Calu3 (cell line): ENCODE results near the gene LRCH2. TPM values are rescaled to one million over a fixed set of nuclear protein-coding genes. Genes with fewer than 3 reads are reported as not detected.

Experiments
- BruUV-seq: library from RNA; stranded (reverse); fragments of 400-500 nt; replicated peaks from 2 replicates; lab custom pipeline; 2021; lab: Mats Ljungman, UMichigan
- CTCF ChIA-PET: fragments of 300-600 bp; sonication (Branson Sonifier 250); formaldehyde crosslinking; loops from one replicate; lab custom pipeline; 2022; ENCODE audit warnings: antibody characterized with exemption; lab: Charles Lee
- DNase-seq: peaks from one replicate; pipeline ENCODE4 v3.0.0; 2022
- H3K27ac Mint-ChIP-seq: one replicate; pipeline ENCODE4 v1.8.0; 2022; ENCODE audit warnings: mixed read lengths; ENCODE audit not compliant: unreplicated experiment
- H3K27me3 Mint-ChIP-seq: one replicate; pipeline ENCODE4 v1.8.0; 2022; ENCODE audit warnings: mixed read lengths; ENCODE audit not compliant: unreplicated experiment
- H3K36me3 Mint-ChIP-seq: one replicate; pipeline ENCODE4 v1.8.0; 2022; ENCODE audit warnings: mild to moderate bottlenecking, moderate library complexity, mixed read lengths; ENCODE audit not compliant: insufficient read depth, unreplicated experiment
- H3K4me1 Mint-ChIP-seq: one replicate; pipeline ENCODE4 v1.8.0; 2022; ENCODE audit warnings: mild to moderate bottlenecking, low read depth, mixed read lengths; ENCODE audit not compliant: unreplicated experiment
- H3K4me3 Mint-ChIP-seq: one replicate; pipeline ENCODE4 v1.8.0; 2022; ENCODE audit warnings: mild to moderate bottlenecking, low read depth, moderate library complexity, mixed read lengths; ENCODE audit not compliant: unreplicated experiment
- H3K9me3 Mint-ChIP-seq: one replicate; pipeline ENCODE4 v1.8.0; 2022; ENCODE audit warnings: low read depth, mixed read lengths; ENCODE audit not compliant: unreplicated experiment
- CTCF ChIP-seq: fragments of 200-600 bp; IDR thresholded peaks from one replicate; pipeline ENCODE4 v1.8.0; 2022; ENCODE audit warnings: antibody characterized with exemption; ENCODE audit not compliant: unreplicated experiment
- intact Hi-C: fragments of 100-400 bp; cut with micrococcal nuclease; formaldehyde crosslinking; loops from one replicate; pipeline ENCODE4 v1.10.0; 2022; ENCODE audit not compliant: unreplicated experiment
- total RNA-seq: library from RNA; stranded (reverse); gene quantifications from 2 replicates; pipeline ENCODE4 v1.2.3, GENCODE V29; 2022

The LRCH2 gene
- total RNA-seq, 1 experiment from 2014 or later = not detected

DNA sequence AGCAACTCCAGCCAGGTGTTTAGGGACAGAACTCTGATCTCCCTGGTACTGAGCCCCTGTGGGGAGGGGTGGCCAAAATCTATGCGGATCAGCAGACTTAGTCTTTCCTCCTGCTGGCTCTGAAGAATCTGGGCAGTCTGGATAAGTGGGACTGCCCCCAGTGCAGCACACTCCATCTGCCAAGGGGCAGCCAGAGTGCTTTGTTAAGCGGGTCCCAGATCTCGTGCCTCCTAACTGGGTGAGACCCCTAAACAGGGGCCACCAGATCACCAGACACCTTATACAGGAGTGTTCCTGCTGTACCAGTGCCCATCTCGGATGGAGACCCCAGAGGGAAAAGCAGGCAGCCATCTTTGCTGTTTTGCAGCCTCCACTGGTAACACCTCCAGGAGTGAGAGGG, 135.0 kb downstream of the LRCH2 start:
- no peak overlapping the region for H3K27ac Mint-ChIP-seq
- no peak for DNase-seq
- BruUV-seq = no TSS peak
- CTCF ChIA-PET = no interaction called here
- no peaks in the 10 kb centered on the region for H3K4me1 Mint-ChIP-seq
- no peak for TF ChIP-seq CTCF
- intact Hi-C loops = no loop called here
- peaks cover 2% of the 10 kb centered on the region for H3K9me3 Mint-ChIP-seq
- no peaks in the 10 kb centered on the region for H3K36me3 Mint-ChIP-seq
- H3K4me3 Mint-ChIP-seq = no peak overlapping the region
- H3K27me3 Mint-ChIP-seq = no peaks in the 10 kb centered on the region

DNA sequence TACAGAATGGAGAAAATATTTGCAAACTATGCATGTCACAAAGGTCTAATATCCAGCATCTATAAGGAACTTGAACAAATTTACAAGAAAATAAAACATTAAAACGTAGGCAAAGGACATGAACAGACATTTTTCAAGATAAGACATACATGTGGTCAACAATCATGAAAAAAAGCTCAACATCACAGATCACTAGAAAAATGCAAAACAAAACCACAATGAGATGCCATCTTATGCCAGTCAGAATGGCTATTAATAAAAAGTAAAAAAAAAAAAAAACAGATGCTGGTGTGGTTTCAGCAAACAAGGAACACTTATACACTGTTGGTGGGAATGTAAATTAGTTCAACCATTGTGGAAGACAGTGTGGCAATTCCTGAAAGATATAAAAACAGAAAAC, 140.7 kb downstream of the LRCH2 start:
- TF ChIP-seq CTCF = no peak
- no peak overlapping the region for H3K27ac Mint-ChIP-seq
- H3K4me1 Mint-ChIP-seq = no peaks in the 10 kb centered on the region
- peaks cover 8% of the 10 kb centered on the region for H3K27me3 Mint-ChIP-seq
- no peak for DNase-seq
- H3K36me3 Mint-ChIP-seq = no peaks in the 10 kb centered on the region
- peaks cover 1% of the 10 kb centered on the region for H3K9me3 Mint-ChIP-seq
- CTCF ChIA-PET = interaction anchor here (0.6 kb wide), 1 partner anchor 62 kb away, joined by 3 read pairs; no protein-coding TSS in a partner anchor
- no peak overlapping the region for H3K4me3 Mint-ChIP-seq
- intact Hi-C loops = no loop called here
- no TSS peak for BruUV-seq

DNA sequence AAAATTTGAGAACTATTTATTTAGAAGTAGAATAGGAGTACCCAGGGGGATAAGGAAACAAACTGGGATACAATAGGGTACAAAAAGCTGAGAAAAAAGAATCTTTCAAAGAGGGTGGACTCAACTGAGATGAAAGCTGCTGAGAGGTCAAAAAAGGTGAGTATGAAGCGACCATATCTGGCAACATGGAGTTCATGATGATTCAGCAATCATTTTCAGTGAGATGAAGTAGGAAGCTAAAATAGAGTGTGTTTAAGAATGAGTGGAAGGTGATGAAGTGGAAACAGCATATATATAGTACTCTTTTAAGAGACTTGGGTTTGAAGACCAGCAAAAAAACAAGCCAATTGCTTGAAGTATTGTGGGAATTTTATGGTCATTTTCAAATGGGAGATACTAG, 144.5 kb downstream of the LRCH2 start:
- no peak for DNase-seq
- Mint-ChIP-seq H3K27me3 (peaks cover 20% of the 10 kb centered on the region), H3K4me1 (no peaks in the 10 kb centered on the region), H3K36me3 (no peaks in the 10 kb centered on the region), H3K27ac (no peak overlapping the region), H3K4me3 (no peak overlapping the region), H3K9me3 (peaks cover 2% of the 10 kb centered on the region)
- intact Hi-C loops = no loop called here
- no peak for TF ChIP-seq CTCF
- BruUV-seq = no TSS peak
- CTCF ChIA-PET = no interaction called here

DNA sequence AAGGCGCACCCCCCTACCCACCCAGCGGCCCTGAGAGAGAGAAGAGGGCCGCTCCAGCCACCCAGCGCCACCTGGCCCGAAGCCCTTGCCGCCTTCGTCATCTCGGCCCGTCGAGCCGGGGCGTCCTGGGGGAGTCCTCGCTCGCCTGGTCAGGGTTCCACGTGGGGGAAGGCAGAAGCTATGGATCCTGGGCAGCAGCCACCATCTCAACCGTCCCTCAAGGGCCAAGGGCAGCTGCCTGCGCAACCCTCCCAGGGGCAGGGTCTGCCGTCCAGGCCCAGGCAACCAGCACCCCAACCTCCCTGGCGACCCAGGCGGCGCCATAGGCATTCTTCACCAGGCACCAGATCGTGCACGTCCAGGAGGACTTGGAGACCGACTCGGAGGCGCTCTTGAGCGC, 165.0 kb downstream of the LRCH2 start:
- intact Hi-C loops = no loop called here

More for the DNA sequence above, 165.0 kb downstream of the LRCH2 start:
- Mint-ChIP-seq H3K27me3 (no peaks in the 10 kb centered on the region), H3K4me1 (no peaks in the 10 kb centered on the region), H3K27ac (no peak overlapping the region), H3K9me3 (peaks cover 4% of the 10 kb centered on the region), H3K36me3 (no peaks in the 10 kb centered on the region), H3K4me3 (no peak overlapping the region)
- DNase-seq = no peak
- CTCF ChIA-PET = no interaction called here
- BruUV-seq = no TSS peak
- no peak for TF ChIP-seq CTCF
